ENCODE results near the gene PRDM1.

Gene PRDM1

DNA sequence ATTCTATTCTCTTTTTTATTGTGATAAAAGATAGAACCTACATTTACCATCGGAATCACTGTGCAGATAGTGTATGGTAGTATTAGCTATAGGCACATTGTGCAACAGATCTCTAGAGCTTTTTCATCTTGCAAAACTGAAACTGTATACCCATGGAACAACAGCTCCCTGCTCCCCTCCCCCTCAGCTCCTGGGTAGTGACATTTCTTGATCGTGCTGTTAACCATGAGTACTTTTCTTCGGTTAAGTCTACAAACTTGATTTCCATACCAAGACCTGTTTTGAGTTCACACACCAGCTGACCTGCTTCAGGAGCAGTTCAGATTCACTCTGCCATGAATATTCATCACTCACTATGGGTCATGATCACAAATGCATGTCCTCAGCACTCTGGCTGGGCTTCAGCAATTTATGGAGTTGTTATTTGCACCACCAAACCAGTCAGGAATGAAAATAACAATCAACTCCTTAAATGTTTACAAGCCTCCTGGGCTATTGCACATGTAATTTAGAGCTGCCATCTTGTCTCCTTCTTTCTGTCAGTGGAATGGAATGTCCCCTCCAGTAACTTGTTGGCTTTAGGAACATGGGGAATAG lies 32.8 kb downstream of the PRDM1 start:
- DNase-seq: no peak

DNA sequence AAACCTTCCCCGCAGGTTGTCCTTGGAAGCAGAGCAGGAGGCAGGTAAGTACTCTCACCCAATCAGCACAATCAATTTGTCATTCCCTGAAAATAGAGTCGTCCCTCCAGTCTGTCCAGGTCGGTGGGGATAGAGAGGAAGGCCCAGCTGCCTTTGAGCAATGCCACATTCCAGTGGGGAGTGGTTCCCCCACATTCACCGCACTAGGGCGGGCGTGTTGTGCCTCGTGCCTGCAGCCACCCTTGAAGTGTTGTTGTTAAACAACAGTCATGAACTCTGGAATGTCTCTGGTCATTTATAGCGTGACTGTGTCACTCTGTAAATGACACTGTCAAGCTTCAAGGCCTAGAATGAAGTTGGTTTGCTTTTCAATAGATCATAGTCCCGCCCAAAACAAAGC lies 33.4 kb downstream of the PRDM1 start:
- DNase-seq: no peak

GRCh38 chr6:106120006-106120405 lies 33.9 kb downstream of the PRDM1 start:
- DNase-seq: no peak

DNA sequence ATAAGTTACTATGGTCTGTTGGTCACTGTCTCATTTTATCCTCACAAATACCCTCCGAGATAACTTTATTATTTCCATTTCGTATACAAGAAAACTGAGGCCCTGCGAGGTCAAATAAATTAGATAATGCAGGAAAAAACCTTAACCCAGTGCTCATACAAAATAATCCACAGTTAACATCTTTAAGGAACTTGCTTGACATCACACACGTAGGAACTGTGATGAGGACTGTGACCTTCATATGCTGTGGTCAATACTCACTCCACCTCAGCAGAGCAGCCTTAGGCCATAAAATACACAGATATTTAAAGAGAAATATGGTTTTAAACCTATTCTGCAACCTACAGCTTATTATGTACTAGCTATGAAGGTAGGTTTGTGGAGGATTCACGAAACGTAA lies 34.3 kb downstream of the PRDM1 start:
- no peak for DNase-seq

DNA sequence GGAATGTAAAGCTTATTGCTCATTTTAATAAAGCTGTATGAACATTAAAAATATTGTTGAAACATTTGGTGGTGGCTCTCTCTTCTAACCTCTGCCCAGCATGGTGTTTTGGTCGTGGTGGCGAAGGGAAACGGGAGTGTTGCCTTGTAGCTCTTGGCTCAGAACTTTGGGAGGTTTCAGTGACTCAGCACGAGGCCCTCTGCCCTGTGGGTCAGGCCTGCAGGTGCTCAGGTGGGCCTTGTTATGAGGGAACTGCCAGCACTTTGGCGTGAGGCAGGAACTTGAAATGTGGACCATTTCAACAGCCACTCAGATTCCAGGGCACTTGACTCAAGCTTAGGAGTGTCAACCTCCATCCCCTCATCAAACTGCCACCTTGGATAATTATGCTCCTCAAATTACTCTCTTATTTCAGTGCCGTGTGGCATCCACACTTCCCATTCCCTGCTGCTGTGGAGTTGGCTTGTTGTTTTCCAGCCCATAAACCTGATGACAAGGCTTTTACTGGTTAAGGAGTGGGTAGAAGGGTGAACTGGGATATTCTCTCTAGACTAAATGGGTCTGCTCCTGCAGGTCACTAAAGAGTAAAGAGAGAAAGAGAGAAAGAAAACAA lies 36.3 kb downstream of the PRDM1 start:
- DNase-seq: no peak

DNA sequence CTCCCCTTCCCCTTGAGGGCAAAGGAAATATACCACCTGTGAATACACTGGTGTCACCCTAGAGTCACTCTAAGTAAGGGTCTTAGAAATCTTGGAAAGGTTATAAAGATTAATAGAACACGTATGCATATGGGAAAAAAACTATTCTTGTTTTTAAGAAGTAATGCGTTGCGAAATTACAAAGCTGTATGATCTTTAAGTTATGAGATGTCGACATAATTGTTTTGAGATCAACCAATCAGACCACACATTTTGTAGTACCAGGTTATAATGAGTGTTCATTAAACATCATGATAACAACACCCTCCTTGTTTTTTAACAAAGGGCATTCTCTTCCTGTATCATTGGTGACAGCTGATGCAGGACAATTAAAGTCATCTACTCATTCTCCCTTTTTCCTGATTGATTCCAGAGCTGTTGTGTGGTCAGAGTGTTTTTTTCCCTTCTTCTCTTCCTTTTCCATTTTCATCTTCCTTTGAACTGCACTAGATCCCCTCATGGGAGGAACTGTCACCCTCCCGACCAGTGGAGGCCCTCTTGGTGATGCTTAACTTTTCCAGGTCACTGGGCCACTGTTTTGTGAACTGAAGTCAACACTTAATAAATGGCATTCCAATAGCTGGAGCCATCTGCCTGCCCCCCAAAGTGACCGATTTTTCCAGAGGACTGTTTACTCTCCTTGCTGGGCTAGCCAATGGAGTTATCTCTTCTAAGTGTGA lies 37.0 kb downstream of the PRDM1 start:
- DNase-seq: no peak

DNA sequence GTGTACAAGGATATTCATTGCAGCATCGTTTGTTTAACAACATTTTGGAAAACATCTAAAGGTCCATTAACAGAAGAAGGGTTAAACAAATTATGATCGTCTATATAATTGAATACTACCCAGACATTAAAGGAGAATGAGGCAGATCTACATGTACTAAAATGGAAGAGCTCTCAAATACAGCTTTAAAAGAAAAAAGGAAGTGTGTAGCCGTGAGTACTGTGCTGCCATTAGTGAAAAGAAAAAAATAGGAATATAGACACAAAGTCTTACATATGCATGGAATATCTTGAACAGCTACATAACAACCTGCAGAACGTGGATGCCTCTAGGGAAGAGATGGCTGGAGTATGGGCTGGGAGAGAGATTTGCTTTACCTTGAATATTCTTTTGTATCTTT lies 37.9 kb downstream of the PRDM1 start:
- no peak for DNase-seq

- DNase-seq: no peak
Measured at GRCh38 chr6:106124437-106125430, 38.6 kb downstream of the PRDM1 start.

DNA sequence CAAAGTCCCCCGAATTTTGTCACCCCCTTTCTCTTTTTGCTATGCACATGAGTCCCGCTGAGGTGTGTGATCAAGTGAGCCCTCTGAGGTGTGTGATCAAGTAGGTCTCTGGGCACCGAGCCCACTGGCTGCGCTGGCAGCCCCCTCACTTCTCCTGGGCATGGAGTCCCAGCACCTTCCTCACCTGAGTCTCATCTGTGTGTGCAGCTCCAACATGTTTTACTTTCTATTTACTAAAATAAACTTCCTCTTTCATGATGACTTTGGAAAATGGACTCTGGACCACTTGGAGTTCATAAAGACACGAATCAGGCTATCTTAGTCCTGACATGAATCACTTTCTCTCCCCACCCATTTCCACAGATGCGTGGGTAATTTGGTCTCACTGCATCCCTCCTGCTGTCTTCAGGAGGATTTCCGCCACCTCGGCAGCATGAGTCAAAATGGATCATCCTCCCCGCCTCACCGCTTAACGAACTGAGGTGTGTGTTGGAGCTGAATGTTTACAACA lies 39.8 kb downstream of the PRDM1 start:
- DNase-seq: peak; percentile 72

DNA sequence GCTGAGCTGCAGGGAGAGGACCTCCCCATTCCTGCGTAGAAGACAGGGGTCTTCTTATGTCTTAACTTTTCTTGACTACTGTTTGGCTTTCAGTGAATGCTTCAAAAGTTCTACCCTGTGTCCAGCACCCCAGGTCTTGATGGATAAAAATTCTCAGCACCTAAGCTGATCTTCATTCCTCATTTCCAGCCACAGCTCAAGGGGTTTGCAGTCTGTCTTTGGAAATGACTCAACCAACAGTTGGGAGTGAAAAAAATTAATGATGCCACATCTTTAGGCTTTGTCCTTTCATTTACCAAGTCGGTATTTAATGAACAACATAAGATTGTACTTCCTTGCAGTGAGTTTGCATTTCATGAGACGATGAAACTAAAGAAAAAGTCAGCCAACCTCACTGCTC lies 40.3 kb downstream of the PRDM1 start:
- DNase-seq: no peak

GRCh38 chr6:106128981-106129781 lies 43.0 kb downstream of the PRDM1 start:
- no peak for DNase-seq

DNA sequence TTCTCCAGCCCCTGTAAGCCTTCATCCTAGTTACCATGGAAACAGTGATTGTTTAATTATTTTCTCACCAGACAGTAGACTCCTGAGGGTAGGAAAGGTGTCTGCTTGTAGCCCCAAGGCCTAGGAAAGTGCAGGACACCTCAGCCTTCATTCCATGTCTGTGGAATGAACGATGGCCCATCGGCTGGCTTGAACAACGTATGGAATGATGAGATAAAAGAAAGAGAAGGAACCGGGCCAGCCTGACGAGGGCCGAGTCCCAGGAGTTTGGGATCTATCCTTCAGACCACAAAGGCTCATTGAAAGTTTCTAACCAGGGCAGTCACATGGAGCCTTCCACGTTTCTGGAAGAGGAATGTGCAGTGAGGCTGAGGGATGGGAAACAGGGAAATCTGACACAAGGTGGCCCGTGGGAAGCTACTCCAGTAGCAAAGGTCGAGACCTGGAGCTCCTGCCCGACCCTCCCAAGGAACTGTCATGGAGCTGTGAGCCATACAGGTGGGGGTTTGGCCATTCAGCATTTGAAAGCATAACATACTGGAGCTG lies 46.1 kb downstream of the PRDM1 start:
- DNase-seq: no peak

GRCh38 chr6:106133040-106133439 lies 46.9 kb downstream of the PRDM1 start:
- DNase-seq: no peak

DNA sequence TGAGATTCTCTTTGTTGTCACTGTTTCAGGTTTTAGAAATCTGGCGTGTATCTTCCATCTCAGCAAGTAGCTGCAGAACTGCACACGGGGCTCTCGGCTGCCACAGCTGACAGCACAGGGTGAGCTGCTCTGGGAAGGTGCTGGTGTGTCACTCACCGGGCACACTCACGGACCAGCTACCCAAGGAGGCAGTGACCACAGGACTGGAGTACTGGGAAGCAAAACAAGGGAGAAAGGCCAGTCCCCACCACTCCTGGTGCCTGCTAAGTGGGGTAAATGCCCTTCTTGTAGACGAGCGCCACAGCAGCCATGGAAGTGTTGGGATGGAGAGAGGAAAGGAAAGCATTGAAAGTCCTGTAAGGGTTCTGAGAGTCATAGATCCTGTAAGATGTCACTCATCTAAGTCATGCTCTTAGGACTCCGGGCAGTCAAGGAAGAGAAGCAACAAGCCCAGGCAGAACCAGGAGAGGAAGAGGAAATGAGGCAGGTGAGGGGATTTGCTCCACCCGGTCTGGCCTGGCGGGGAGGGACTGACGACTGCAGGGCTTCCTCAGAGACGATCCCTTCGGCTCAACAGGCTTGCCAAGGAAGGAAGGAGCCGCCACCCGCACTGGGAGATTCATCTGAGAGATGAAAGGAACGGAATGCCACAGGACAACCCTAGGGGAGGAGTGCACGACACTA lies 48.1 kb downstream of the PRDM1 start:
- no peak for DNase-seq

GRCh38 chr6:106134906-106135634 lies 48.9 kb downstream of the PRDM1 start:
- no peak for DNase-seq

- no peak for DNase-seq
Measured at GRCh38 chr6:106135911-106136571, 49.9 kb downstream of the PRDM1 start.

DNA sequence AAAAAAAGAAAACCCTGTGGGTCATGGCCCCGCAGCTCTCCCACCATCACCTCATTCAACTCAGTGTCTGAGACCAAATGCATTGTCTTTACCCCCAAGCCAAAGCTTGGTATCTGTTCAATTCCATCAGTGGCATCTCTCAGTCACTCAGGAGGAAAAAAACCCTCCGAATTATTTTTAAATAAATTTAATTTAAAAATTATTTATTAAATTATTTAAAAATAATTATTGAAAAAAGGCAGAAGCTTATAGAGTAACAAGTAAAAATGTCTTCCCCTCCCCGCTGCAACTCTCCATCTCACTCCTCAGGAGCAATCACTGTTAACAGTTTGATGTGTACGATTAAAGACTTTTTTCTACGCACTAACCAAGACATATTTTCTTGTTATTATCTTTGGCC lies 50.7 kb downstream of the PRDM1 start:
- DNase-seq: no peak

DNA sequence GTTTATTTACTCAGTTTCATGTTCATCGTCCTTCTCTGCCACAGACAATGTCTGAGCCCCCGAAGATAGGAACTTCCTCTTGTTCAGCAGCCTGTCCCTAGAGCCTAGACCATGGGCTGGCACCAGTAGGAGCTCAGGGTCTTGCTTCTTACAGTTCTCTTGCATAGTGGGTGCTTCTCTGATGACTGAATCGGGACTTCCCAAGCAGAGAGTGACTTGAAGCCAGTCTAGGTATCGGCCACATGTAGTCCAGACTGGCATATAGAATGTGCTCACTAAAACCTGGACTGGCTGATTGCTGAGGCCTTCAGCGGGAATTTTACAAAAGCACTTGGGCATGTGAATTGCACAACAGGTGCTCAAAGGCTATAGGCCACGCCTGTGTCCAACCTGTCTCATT lies 52.0 kb downstream of the PRDM1 start:
- DNase-seq: no peak

- peak; percentile 52 for DNase-seq
Measured at GRCh38 chr6:106141441-106142237, 55.5 kb downstream of the PRDM1 start.

All from stimulated activated naive CD4-positive, alpha-beta T cell treated with Interleukin-2 at 50 U/mL for 16 hours (primary cell).